Lung (tissue), 13 donors: ENCODE results near the gene IP6K3. TPM values are rescaled to one million over a fixed set of nuclear protein-coding genes. Genes with fewer than 3 reads are reported as not detected.

Experiments used
- ATAC-seq: fragments of 200-7000 bp; cut with Tn5 transposase; one replicate; pipeline ENCODE4 v1.9.1; 2020; ENCODE audit warnings: moderate number of reproducible peaks; ENCODE audit not compliant: insufficient read depth, low FRiP score
- DNase-seq, 3 donors: peaks; one replicate each; pipeline ENCODE4 v3.0.0-alpha.2; 2013 to 2017
- H3K27ac ChIP-seq, 2 donors: one replicate each; pipeline ENCODE4 v1.5.1; 2013; ENCODE audit warnings: mild to moderate bottlenecking in 2 of 2, moderate library complexity in 2 of 2, control low read depth in 1 of 2, inconsistent platforms in 1 of 2, low read depth in 1 of 2, low read length in 1 of 2
- H3K27me3 ChIP-seq, 3 donors: one replicate each; pipeline ENCODE4 v1.5.1; 2013; ENCODE audit warnings: low read length in 2 of 3; ENCODE audit not compliant: control insufficient read depth in 3 of 3, insufficient read depth in 3 of 3
- H3K36me3 ChIP-seq, 4 donors: one replicate each; pipeline ENCODE4 v1.5.1; 2013; ENCODE audit warnings: low read length in 4 of 4, mild to moderate bottlenecking in 1 of 4, moderate library complexity in 1 of 4; ENCODE audit not compliant: control insufficient read depth in 4 of 4, insufficient read depth in 4 of 4
- H3K4me1 ChIP-seq, 5 donors: one replicate each; pipeline ENCODE4 v1.5.1; 2013; ENCODE audit warnings: low read length in 5 of 5, mild to moderate bottlenecking in 2 of 5, moderate library complexity in 1 of 5; ENCODE audit not compliant: control insufficient read depth in 5 of 5, insufficient read depth in 5 of 5
- H3K4me3 ChIP-seq: one replicate; pipeline ENCODE4 v1.5.1; 2013; ENCODE audit warnings: mild to moderate bottlenecking, control low read depth, moderate library complexity
- H3K9ac ChIP-seq, 2 donors: one replicate each; pipeline ENCODE4 v1.5.1; 2013; ENCODE audit warnings: low read length in 2 of 2, control low read depth in 1 of 2; ENCODE audit not compliant: insufficient read depth in 1 of 2
- H3K9me3 ChIP-seq, 4 donors: one replicate each; pipeline ENCODE4 v1.5.1; 2013; ENCODE audit warnings: low read length in 3 of 4, mild to moderate bottlenecking in 1 of 4, moderate library complexity in 1 of 4; ENCODE audit not compliant: control insufficient read depth in 4 of 4, insufficient read depth in 3 of 4
- CTCF ChIP-seq: IDR thresholded peaks from 2 replicates; pipeline ENCODE4 v1.5.1; 2012; ENCODE audit warnings: mild to moderate bottlenecking; ENCODE audit errors: control extremely low read depth, extremely low read depth
- WGBS, 2 donors: extraction: QIAGEN DNeasy Blood & Tissue Kit; methylation state at CpG; one replicate each; pipeline ENCODE4 v1.1.7; 2013; 5-methylcytosine and 5-hydroxymethylcytosine counted together
- polyA plus RNA-seq, 2 donors: library from polyadenylated mRNA; stranded (reverse); fragments of 200-250 nt; gene quantifications; one replicate each; pipeline ENCODE4 v1.2.1, GENCODE V29; 2013
- small RNA-seq: library from RNA; depleted of rRNA; stranded (forward); fragments of <200 nt; gene quantifications from one replicate; pipeline ENCODE3, GENCODE V24; 2014; ENCODE audit warnings: low replicate concordance
- total RNA-seq, 2 donors: library from RNA; depleted of rRNA in 1 of 2; stranded (reverse); fragments of >200 nt in 1 of 2; gene quantifications; one replicate each; pipeline ENCODE4 v1.2.1, GENCODE V29; 2014 to 2021
- donor health status: control.
- donor health status: control.
- donor health status: Bipolar disorder and iron deficiency.
- donor health status: healthy.
- donor health status: DM: yes; HTN: yes; CAD: no.

IP6K3 gene
- total and polyA plus RNA-seq, 4 donors, result 1.3 to 3.9 (median 2.5) TPM

- Histone ChIP-seq H3K9me3 (no peaks in the 10 kb centered on the region), H3K36me3 (peaks cover 0 to 80% (median 15%) of the 10 kb centered on the region in 4 donors), H3K27ac (no peak overlapping the region), H3K27me3 (no peaks in the 10 kb centered on the region), H3K9ac (no peak overlapping the region), H3K4me1 (no peaks in the 10 kb centered on the region), H3K4me3 (no peak overlapping the region)
- TF ChIP-seq CTCF, result no peak
- DNase-seq, result no peak
- WGBS, 2 donors, result 54 to 75% methylated on average over 5 of the region's 5 CpGs
- peak; percentile 78 for ATAC-seq
Measured at GRCh38 chr6:33672808-33673207, 73.9 kb downstream of the IP6K3 start.

- ATAC-seq (no peak), DNase-seq (no peak)
- Histone ChIP-seq H3K4me3 (no peak overlapping the region), H3K9me3 (no peaks in the 10 kb centered on the region), H3K36me3 (peaks cover 0 to 83% (median 16%) of the 10 kb centered on the region in 4 donors), H3K27me3 (no peaks in the 10 kb centered on the region), H3K9ac (no peak overlapping the region), H3K4me1 (no peaks in the 10 kb centered on the region), H3K27ac (no peak overlapping the region)
- no peak for TF ChIP-seq CTCF
- WGBS, 2 donors, result 95 to 96% methylated on average over 3 of the region's 3 CpGs
Measured at GRCh38 chr6:33671744-33672072, 75.0 kb downstream of the IP6K3 start.

Small RNA genes within 50 kb of the gene (small RNA-seq; reads per million reads assigned to genes)
- not detected for gene MIR3934

Other genes with a start within 250 kb of the IP6K3 start
- 10 to 100 TPM in 1 of 2 donors, 1 to 10 TPM in 1; 7.4 to 23.2 TPM for gene BAK1, start 166.6 kb downstream of the IP6K3 start, total RNA-seq
- 10 to 100 TPM; 14.6 to 25.6 TPM for gene BAK1, start 166.6 kb downstream of the IP6K3 start, polyA plus RNA-seq
- gene ITPR3, start 125.6 kb downstream of the IP6K3 start, total RNA-seq, result 10 to 100 TPM; 39.7 to 89.5 TPM
- 10 to 100 TPM; 36.7 to 49.1 TPM for gene ITPR3, start 125.6 kb downstream of the IP6K3 start, polyA plus RNA-seq
- 10 to 100 TPM in 1 of 2 donors, 1 to 10 TPM in 1; 7.8 to 55.4 TPM for gene UQCC2, start 35.2 kb downstream of the IP6K3 start, total RNA-seq
- 100 to 1,000 TPM in 1 of 2 donors, 10 to 100 TPM in 1; 40.8 to 141 TPM for gene UQCC2, start 35.2 kb downstream of the IP6K3 start, polyA plus RNA-seq
- 10 to 100 TPM; 54.9 to 63.6 TPM for gene LEMD2, start 42.2 kb upstream of the IP6K3 start, total RNA-seq
- 10 to 100 TPM; 52.1 to 54.1 TPM for gene LEMD2, start 42.2 kb upstream of the IP6K3 start, polyA plus RNA-seq
- not detected for gene MLN, start 57.1 kb upstream of the IP6K3 start, total RNA-seq
- gene MLN, start 57.1 kb upstream of the IP6K3 start, polyA plus RNA-seq, result not detected